ENCODE results near the gene ITGB7. TPM values are rescaled to one million over a fixed set of nuclear protein-coding genes. Genes with fewer than 3 reads are reported as not detected.

The ITGB7 gene
- total RNA-seq, 1 donor from 2014 or later: not detected

- H3K27ac Mint-ChIP-seq: no peak overlapping the region
Measured at GRCh38 chr12:53253298-53253697, 46.2 kb upstream of the ITGB7 start.

GRCh38 chr12:53252349-53252916 is 45.4 kb upstream of the ITGB7 start:
- H3K36me3 ChIP-seq: no peaks in the 10 kb centered on the region
- Mint-ChIP-seq H3K9me3 (no peaks in the 10 kb centered on the region), H3K27ac (peak overlapping the region; percentile 69), H3K36me3 (no peaks in the 10 kb centered on the region), H3K27me3 (ENCODE audit: insufficient read depth, low read depth) (peaks cover 3% of the 10 kb centered on the region), H3K4me3 (peak overlapping the region; percentile 96), H3K4me1 (peaks cover 23% of the 10 kb centered on the region)
- DNase-seq (ENCODE audit: low spot score): no peak
- H3K4me1 ChIP-seq: no peaks in the 10 kb centered on the region
- peaks cover 15% of the 10 kb centered on the region for H3K79me2 ChIP-seq (ENCODE audit: low read depth)
- peaks cover 19% of the 10 kb centered on the region for H3F3A ChIP-seq (ENCODE audit: low read depth)
- H4K20me1 ChIP-seq (ENCODE audit: low read depth): no peaks in the 10 kb centered on the region
- H3K27ac ChIP-seq: no peak overlapping the region
- peak overlapping the region; percentile 89 for H3K4me2 ChIP-seq
- peak overlapping the region; percentile 87 for H3K4me3 ChIP-seq
- peak overlapping the region; percentile 80 for H3K9ac ChIP-seq
- H3K9me3 ChIP-seq (ENCODE audit: low read depth): no peaks in the 10 kb centered on the region
- H3K27me3 ChIP-seq: no peaks in the 10 kb centered on the region
- peak overlapping the region; percentile 94 for H2AFZ ChIP-seq (replicated peaks)
- TF ChIP-seq CTCF (IDR thresholded peaks at IDR 0.05): no peak
- TF ChIP-seq EZH2phosphoT487 (IDR thresholded peaks at IDR 0.05): no peak
- TF ChIP-seq EZH2 (IDR thresholded peaks at IDR 0.05): no peak

More at GRCh38 chr12:53253298-53253697, 46.2 kb upstream of the ITGB7 start:
- H2AFZ ChIP-seq (replicated peaks): no peak overlapping the region
- H3K9ac ChIP-seq: no peak overlapping the region
- no peaks in the 10 kb centered on the region for H3K27me3 ChIP-seq
- H3K79me2 ChIP-seq (ENCODE audit: low read depth): peaks cover 15% of the 10 kb centered on the region
- Mint-ChIP-seq H3K4me3 (peak overlapping the region; percentile 96), H3K9me3 (no peaks in the 10 kb centered on the region), H3K4me1 (peaks cover 23% of the 10 kb centered on the region), H3K27me3 (ENCODE audit: insufficient read depth, low read depth) (peaks cover 7% of the 10 kb centered on the region), H3K36me3 (no peaks in the 10 kb centered on the region)
- no peak for DNase-seq (ENCODE audit: low spot score)
- TF ChIP-seq EZH2phosphoT487 (IDR thresholded peaks at IDR 0.05) (no peak), EZH2 (IDR thresholded peaks at IDR 0.05) (no peak), CTCF (IDR thresholded peaks at IDR 0.05) (no peak)
- no peaks in the 10 kb centered on the region for H3K36me3 ChIP-seq
- no peak overlapping the region for H3K4me2 ChIP-seq
- H3K4me3 ChIP-seq: no peak overlapping the region
- H3F3A ChIP-seq (ENCODE audit: low read depth): peaks cover 19% of the 10 kb centered on the region
- no peaks in the 10 kb centered on the region for H3K9me3 ChIP-seq (ENCODE audit: low read depth)
- H3K27ac ChIP-seq: no peak overlapping the region
- no peaks in the 10 kb centered on the region for H4K20me1 ChIP-seq (ENCODE audit: low read depth)
- H3K4me1 ChIP-seq: no peaks in the 10 kb centered on the region

- H3K4me1 Mint-ChIP-seq: peaks cover 23% of the 10 kb centered on the region
Measured at GRCh38 chr12:53251477-53252348, 44.7 kb upstream of the ITGB7 start.

More at GRCh38 chr12:53251477-53252348, 44.7 kb upstream of the ITGB7 start:
- Mint-ChIP-seq H3K9me3 (no peaks in the 10 kb centered on the region), H3K4me3 (peak overlapping the region; percentile 96), H3K36me3 (no peaks in the 10 kb centered on the region), H3K27me3 (ENCODE audit: insufficient read depth, low read depth) (peaks cover 3% of the 10 kb centered on the region), H3K27ac (peak overlapping the region; percentile 91)
- no peaks in the 10 kb centered on the region for H4K20me1 ChIP-seq (ENCODE audit: low read depth)
- peaks cover 19% of the 10 kb centered on the region for H3F3A ChIP-seq (ENCODE audit: low read depth)
- no peaks in the 10 kb centered on the region for H3K27me3 ChIP-seq
- peak; percentile 96 for DNase-seq (ENCODE audit: low spot score)
- H3K4me1 ChIP-seq: no peaks in the 10 kb centered on the region
- peak overlapping the region; percentile 94 for H2AFZ ChIP-seq (replicated peaks)
- peak overlapping the region; percentile 89 for H3K4me2 ChIP-seq
- H3K36me3 ChIP-seq: no peaks in the 10 kb centered on the region
- H3K79me2 ChIP-seq (ENCODE audit: low read depth): peaks cover 15% of the 10 kb centered on the region
- peak overlapping the region; percentile 80 for H3K9ac ChIP-seq
- TF ChIP-seq EZH2 (IDR thresholded peaks at IDR 0.05) (no peak), EZH2phosphoT487 (IDR thresholded peaks at IDR 0.05) (peak; percentile 25), CTCF (IDR thresholded peaks at IDR 0.05) (peak; percentile 31)
- no peak overlapping the region for H3K27ac ChIP-seq
- H3K9me3 ChIP-seq (ENCODE audit: low read depth): no peaks in the 10 kb centered on the region
- peak overlapping the region; percentile 87 for H3K4me3 ChIP-seq
